ENCODE results near the gene ADAM12. TPM values are rescaled to one million over a fixed set of nuclear protein-coding genes. Genes with fewer than 3 reads are reported as not detected.

ADAM12 gene
- total RNA-seq, 1 experiment from 2014 or later = not detected

DNA sequence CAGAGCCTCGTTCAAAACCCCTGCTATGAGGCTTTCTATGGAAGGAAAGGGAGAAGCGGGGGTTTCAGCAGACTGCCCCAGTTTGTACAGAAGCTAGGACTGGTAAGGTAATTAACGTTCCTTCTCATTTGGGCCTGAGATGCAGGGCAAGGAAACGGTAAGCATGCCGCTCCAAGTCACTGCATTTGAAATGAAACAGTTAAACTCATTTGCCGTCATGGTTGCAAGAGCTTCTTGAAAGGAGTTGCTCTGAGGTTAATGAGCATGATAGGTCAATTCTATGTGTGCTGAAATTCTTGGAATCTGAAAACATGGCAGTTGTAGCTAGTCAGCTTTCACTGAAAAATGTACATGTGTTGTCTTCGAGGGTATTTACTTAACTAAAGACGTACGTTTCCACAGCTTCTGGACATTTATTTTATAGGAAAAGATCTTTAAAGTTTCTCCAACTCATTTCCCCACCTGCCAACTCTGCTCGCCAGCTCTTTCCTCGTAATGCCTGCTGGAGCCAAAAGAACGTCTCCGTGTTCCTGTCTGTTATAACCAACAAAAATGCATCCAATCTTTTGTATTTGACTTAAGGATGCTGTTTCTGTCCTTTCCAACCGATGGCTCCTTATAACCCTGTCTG, 73.3 kb downstream of the ADAM12 start:
- Histone ChIP-seq H3K27ac (ENCODE audit: low read depth, low read length) (no peak overlapping the region), H3K4me2 (ENCODE audit: low read length) (no peak overlapping the region), H3K9ac (ENCODE audit: low read length) (no peak overlapping the region), H3K4me1 (ENCODE audit: control insufficient read depth in 1 of 2, insufficient read depth in 2 of 2, low read length in 2 of 2) (no peaks in the 10 kb centered on the region), H3K79me2 (ENCODE audit: insufficient read depth, low read length) (no peaks in the 10 kb centered on the region), H3K9me3 (ENCODE audit: control insufficient read depth in 1 of 2, insufficient read depth in 1 of 2, low read depth in 1 of 2, low read length in 2 of 2) (no peaks in the 10 kb centered on the region), H3K27me3 (ENCODE audit: insufficient read depth, low read length) (peaks cover 54% of the 10 kb centered on the region), H2AFZ (ENCODE audit: low read depth, low read length, poor library complexity, severe bottlenecking) (no peak overlapping the region), H3K4me3 (replicated peaks in 1 of 2; ENCODE audit: low read depth in 1 of 2, low read length in 2 of 2) (no peak overlapping the region), H4K20me1 (ENCODE audit: insufficient read depth) (no peaks in the 10 kb centered on the region), H3K36me3 (ENCODE audit: control insufficient read depth in 1 of 2, insufficient read depth in 2 of 2, low read length in 2 of 2) (no peaks in the 10 kb centered on the region), H3K9me2 (ENCODE audit: insufficient read depth) (no peaks in the 10 kb centered on the region)
- no TSS peak for BruUV-seq (replicated peaks)
- intact Hi-C loops (cut with micrococcal nuclease) = no loop called here
- CTCF ChIA-PET = no interaction called here
- RAD21 ChIA-PET (ENCODE audit: low non-redundant PET in 1 of 2, low total read pairs in 2 of 2, uncharacterized antibody in 2 of 2, unreplicated experiment in 2 of 2) = no interaction called here
- DNase-seq (ENCODE audit: low read depth, low spot score) (no peak), ATAC-seq (no peak)
- POLR2A ChIA-PET = no interaction called here
- TF ChIP-seq FOSL1 (IDR thresholded peaks at IDR 0.05; ENCODE audit: low read depth) (no peak), CEBPB (IDR thresholded peaks at IDR 0.05; ENCODE audit: low read depth) (no peak), ZFX (IDR thresholded peaks at IDR 0.05) (no peak), ELF1 (IDR thresholded peaks at IDR 0.05; ENCODE audit: borderline replicate concordance, low read depth) (no peak), EZH2phosphoT487 (IDR thresholded peaks at IDR 0.05; ENCODE audit: borderline replicate concordance) (no peak), MAX (IDR thresholded peaks at IDR 0.05) (no peak), YY1 (IDR thresholded peaks at IDR 0.05; ENCODE audit: extremely low read depth, insufficient replicate concordance, low read depth, low read length) (no peak), SP1 (IDR thresholded peaks at IDR 0.05; ENCODE audit: low read depth) (no peak), POLR2A (IDR thresholded peaks at IDR 0.05; ENCODE audit: borderline replicate concordance, extremely low read depth, insufficient read depth, insufficient read length) (no peak), TCF7L2 (IDR thresholded peaks at IDR 0.05; ENCODE audit: borderline replicate concordance, extremely low read depth, insufficient read depth, insufficient read length) (no peak), ZBTB33 (IDR thresholded peaks at IDR 0.05; ENCODE audit: extremely low read depth, insufficient replicate concordance, low read length) (no peak), CBX3 (IDR thresholded peaks at IDR 0.05; ENCODE audit: low read depth) (no peak), ZNF274 (IDR thresholded peaks at IDR 0.05; ENCODE audit: low read depth, low read length) (no peak), SRF (IDR thresholded peaks at IDR 0.05; ENCODE audit: low read depth) (no peak), RAD21 (IDR thresholded peaks at IDR 0.05; ENCODE audit: low read depth) (no peak), ATF3 (IDR thresholded peaks at IDR 0.05) (no peak), JUND (IDR thresholded peaks at IDR 0.05) (no peak), SIN3A (IDR thresholded peaks at IDR 0.05; ENCODE audit: low read depth) (no peak)
- TF ChIP-seq, protein P1, sequence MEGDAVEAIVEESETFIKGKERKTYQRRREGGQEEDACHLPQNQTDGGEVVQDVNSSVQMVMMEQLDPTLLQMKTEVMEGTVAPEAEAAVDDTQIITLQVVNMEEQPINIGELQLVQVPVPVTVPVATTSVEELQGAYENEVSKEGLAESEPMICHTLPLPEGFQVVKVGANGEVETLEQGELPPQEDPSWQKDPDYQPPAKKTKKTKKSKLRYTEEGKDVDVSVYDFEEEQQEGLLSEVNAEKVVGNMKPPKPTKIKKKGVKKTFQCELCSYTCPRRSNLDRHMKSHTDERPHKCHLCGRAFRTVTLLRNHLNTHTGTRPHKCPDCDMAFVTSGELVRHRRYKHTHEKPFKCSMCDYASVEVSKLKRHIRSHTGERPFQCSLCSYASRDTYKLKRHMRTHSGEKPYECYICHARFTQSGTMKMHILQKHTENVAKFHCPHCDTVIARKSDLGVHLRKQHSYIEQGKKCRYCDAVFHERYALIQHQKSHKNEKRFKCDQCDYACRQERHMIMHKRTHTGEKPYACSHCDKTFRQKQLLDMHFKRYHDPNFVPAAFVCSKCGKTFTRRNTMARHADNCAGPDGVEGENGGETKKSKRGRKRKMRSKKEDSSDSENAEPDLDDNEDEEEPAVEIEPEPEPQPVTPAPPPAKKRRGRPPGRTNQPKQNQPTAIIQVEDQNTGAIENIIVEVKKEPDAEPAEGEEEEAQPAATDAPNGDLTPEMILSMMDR (IDR thresholded peaks at IDR 0.05 in 2 of 3, conservative IDR thresholded peaks at IDR 0.05 in 1 of 3; ENCODE audit: borderline replicate concordance in 1 of 3, insufficient read depth in 1 of 3, low read depth in 2 of 3, low read length in 2 of 3) = no peak
- TF ChIP-seq, protein P2, sequence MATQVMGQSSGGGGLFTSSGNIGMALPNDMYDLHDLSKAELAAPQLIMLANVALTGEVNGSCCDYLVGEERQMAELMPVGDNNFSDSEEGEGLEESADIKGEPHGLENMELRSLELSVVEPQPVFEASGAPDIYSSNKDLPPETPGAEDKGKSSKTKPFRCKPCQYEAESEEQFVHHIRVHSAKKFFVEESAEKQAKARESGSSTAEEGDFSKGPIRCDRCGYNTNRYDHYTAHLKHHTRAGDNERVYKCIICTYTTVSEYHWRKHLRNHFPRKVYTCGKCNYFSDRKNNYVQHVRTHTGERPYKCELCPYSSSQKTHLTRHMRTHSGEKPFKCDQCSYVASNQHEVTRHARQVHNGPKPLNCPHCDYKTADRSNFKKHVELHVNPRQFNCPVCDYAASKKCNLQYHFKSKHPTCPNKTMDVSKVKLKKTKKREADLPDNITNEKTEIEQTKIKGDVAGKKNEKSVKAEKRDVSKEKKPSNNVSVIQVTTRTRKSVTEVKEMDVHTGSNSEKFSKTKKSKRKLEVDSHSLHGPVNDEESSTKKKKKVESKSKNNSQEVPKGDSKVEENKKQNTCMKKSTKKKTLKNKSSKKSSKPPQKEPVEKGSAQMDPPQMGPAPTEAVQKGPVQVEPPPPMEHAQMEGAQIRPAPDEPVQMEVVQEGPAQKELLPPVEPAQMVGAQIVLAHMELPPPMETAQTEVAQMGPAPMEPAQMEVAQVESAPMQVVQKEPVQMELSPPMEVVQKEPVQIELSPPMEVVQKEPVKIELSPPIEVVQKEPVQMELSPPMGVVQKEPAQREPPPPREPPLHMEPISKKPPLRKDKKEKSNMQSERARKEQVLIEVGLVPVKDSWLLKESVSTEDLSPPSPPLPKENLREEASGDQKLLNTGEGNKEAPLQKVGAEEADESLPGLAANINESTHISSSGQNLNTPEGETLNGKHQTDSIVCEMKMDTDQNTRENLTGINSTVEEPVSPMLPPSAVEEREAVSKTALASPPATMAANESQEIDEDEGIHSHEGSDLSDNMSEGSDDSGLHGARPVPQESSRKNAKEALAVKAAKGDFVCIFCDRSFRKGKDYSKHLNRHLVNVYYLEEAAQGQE (IDR thresholded peaks at IDR 0.05; ENCODE audit: low read depth) = no peak
